Parathyroid adenoma (tissue), 2 donors: ENCODE data around the gene MIS12.

ENCODE experiments used
- H2AFZ ChIP-seq: fragments of 300-600 bp; sonication (generic); one replicate; pipeline ENCODE4 v1.7.0; 2017; ENCODE audit warnings: antibody characterized with exemption, mild to moderate bottlenecking
- H3K27ac ChIP-seq: fragments of 300-600 bp; sonication (generic); one replicate; pipeline ENCODE4 v1.7.0; 2017
- H3K27me3 ChIP-seq: fragments of 300-600 bp; sonication (generic); one replicate; pipeline ENCODE4 v1.7.0; 2017; ENCODE audit warnings: low read length; ENCODE audit not compliant: control insufficient read depth, insufficient read depth
- H3K36me3 ChIP-seq: fragments of 300-600 bp; sonication (generic); one replicate; pipeline ENCODE4 v1.7.0; 2017; ENCODE audit warnings: low read length; ENCODE audit not compliant: control insufficient read depth, insufficient read depth
- H3K4me1 ChIP-seq: fragments of 300-600 bp; sonication (generic); one replicate; pipeline ENCODE4 v1.7.0; 2017; ENCODE audit warnings: control low read depth
- H3K4me2 ChIP-seq: fragments of 300-600 bp; sonication (generic); one replicate; pipeline ENCODE4 v1.7.0; 2017; ENCODE audit warnings: low read length
- H3K4me3 ChIP-seq: fragments of 300-600 bp; sonication (generic); one replicate; pipeline ENCODE4 v1.7.0; 2017; ENCODE audit warnings: low read depth, low read length
- H3K79me2 ChIP-seq: fragments of 300-600 bp; sonication (generic); one replicate; pipeline ENCODE4 v1.7.0; 2017; ENCODE audit warnings: control low read depth
- H3K9ac ChIP-seq: fragments of 300-600 bp; sonication (generic); one replicate; pipeline ENCODE4 v1.7.0; 2017; ENCODE audit warnings: mild to moderate bottlenecking
- H3K9me3 ChIP-seq: fragments of 300-600 bp; sonication (generic); one replicate; pipeline ENCODE4 v1.7.0; 2017; ENCODE audit warnings: low read length; ENCODE audit not compliant: control insufficient read depth
- CTCF ChIP-seq: fragments of 300-600 bp; sonication (generic); IDR thresholded peaks from one replicate; pipeline ENCODE4 v1.7.0; 2017; ENCODE audit warnings: antibody characterized with exemption, mild to moderate bottlenecking
- donor health status: primary hyperparathyroidism.

Gene MIS12

GRCh38 chr17:5516060-5516792 lies 29.9 kb downstream of the MIS12 start:
- TF ChIP-seq CTCF: no peak
- Histone ChIP-seq H3K9ac (no peak overlapping the region), H3K4me1 (no peaks in the 10 kb centered on the region), H3K9me3 (no peaks in the 10 kb centered on the region), H3K36me3 (no peaks in the 10 kb centered on the region), H3K4me3 (no peak overlapping the region), H3K27me3 (no peaks in the 10 kb centered on the region), H3K4me2 (no peak overlapping the region), H2AFZ (no peak overlapping the region), H3K27ac (no peak overlapping the region), H3K79me2 (no peaks in the 10 kb centered on the region)

DNA sequence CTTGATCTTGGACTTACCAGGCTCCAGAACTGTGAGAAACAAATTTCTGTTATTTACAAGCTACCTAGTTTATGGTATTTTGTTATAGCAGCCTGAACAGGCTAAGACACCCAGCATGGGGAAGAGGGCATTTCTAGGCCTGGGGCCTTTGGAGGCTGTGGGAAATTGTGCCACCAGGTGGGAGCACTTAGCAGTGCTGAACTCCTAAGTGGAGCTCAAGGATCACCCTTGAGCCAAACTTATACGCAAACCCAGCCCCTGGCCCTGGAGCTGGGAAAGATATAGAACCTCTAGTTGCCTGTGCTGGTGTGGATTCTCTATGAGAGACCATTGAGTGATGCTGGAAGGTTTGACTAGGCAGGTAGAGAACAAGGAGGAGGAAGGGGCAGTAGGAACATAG lies 36.1 kb downstream of the MIS12 start:
- H3K9ac ChIP-seq: no peak overlapping the region
- H3K79me2 ChIP-seq: no peaks in the 10 kb centered on the region
- H3K4me3 ChIP-seq: no peak overlapping the region
- H3K36me3 ChIP-seq: no peaks in the 10 kb centered on the region
- H3K27ac ChIP-seq: no peak overlapping the region
- TF ChIP-seq CTCF: no peak
- no peaks in the 10 kb centered on the region for H3K4me1 ChIP-seq
- no peaks in the 10 kb centered on the region for H3K27me3 ChIP-seq
- no peak overlapping the region for H2AFZ ChIP-seq
- no peak overlapping the region for H3K4me2 ChIP-seq
- H3K9me3 ChIP-seq: no peaks in the 10 kb centered on the region

DNA sequence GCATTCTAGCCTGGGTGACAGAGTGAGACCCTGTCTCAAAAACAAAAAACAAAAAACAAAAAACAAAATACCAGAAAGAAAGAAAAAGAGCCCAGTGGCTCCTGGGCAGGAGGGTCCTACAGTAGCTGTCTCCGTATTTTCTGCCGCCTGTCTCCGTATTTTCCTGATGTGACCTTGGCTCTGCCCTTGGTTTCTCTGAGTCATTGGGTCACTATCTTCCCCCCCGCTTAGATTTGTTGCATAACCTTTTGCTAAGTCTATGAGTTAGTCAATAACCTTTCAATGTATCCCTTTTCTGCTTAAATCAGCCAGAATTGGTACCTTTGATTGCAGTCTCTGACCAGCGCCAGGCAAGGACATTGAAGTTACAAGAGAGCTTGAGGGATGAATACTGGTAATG lies 36.9 kb downstream of the MIS12 start:
- Histone ChIP-seq H3K36me3 (no peaks in the 10 kb centered on the region), H2AFZ (no peak overlapping the region), H3K27me3 (no peaks in the 10 kb centered on the region), H3K4me2 (no peak overlapping the region), H3K4me1 (no peaks in the 10 kb centered on the region), H3K27ac (no peak overlapping the region), H3K9ac (no peak overlapping the region), H3K79me2 (no peaks in the 10 kb centered on the region), H3K9me3 (no peaks in the 10 kb centered on the region), H3K4me3 (no peak overlapping the region)
- TF ChIP-seq CTCF: no peak

GRCh38 chr17:5526821-5527598 lies 40.6 kb downstream of the MIS12 start:
- Histone ChIP-seq H3K4me1 (no peaks in the 10 kb centered on the region), H3K4me3 (no peak overlapping the region), H3K4me2 (no peak overlapping the region), H3K27me3 (no peaks in the 10 kb centered on the region), H3K9ac (no peak overlapping the region), H3K9me3 (no peaks in the 10 kb centered on the region), H3K79me2 (no peaks in the 10 kb centered on the region), H3K36me3 (no peaks in the 10 kb centered on the region), H3K27ac (no peak overlapping the region), H2AFZ (no peak overlapping the region)
- no peak for TF ChIP-seq CTCF
